NCI-H2107 (cell line): ENCODE measurements around the gene CLIC5.

Experiments used
- DNase-seq: peaks from one replicate; lab custom pipeline; 2025; lab: John Stamatoyannopoulos, UW

Gene CLIC5

DNA sequence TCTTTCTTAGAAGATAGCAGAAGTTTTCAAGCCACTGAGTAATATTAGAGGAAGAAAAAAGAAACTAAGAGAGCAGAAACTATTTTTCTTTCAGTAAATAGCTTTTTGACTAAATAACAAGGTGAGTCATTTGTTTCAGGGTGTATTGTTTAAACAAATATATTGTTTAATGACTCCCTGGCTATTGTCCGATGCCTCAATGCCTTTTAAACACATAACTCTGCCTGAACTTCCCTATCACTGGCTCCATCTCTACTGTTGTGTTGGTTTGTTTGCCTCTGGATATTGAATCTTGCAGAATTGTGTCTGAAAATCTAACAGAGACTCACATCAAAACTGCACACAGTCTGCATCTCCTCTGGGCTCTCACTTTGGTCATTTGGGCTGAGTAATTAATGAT is 19.6 kb upstream of the CLIC5 start:
- DNase-seq, result no peak

DNA sequence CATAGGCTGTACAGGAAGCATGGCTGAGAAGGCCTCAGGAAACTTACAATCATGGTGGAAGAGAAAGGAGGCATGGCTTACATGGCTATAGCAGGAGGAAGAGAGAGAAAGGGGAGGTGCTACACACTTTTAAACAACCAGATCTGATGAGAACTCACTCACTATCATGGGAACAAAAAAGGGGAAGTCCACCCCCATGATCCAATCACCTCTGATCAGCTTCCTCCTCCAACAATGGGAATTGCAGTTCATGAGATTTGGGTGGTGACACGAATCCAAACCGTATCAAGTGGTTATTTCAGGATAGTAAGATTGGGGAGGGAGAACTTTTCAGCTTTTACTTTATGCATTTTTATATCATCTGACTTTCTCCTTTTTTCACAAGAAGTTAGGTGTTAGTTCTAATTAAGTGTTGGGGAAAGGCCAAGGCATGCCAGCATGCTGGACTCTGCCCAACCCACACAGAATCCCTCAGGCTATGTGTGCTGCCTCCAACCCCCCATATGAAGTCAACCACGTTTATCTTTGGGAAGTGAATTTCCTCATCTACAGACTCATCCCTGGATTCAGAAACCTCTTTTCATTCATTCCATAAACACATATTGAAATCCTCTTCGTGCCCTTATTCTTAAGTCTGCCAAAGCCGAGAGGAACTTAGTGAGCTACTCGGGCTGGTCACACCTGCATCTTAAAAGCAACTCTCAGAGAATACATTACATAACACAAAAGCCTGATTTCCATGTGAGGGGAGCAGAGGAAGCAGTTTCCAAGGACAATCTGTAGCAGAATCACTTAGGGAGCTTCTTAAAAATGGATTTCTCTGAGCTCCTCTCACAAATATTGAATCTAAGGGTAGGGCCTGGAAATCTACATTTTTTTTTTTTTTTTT is 16.7 kb upstream of the CLIC5 start:
- DNase-seq, result no peak

DNA sequence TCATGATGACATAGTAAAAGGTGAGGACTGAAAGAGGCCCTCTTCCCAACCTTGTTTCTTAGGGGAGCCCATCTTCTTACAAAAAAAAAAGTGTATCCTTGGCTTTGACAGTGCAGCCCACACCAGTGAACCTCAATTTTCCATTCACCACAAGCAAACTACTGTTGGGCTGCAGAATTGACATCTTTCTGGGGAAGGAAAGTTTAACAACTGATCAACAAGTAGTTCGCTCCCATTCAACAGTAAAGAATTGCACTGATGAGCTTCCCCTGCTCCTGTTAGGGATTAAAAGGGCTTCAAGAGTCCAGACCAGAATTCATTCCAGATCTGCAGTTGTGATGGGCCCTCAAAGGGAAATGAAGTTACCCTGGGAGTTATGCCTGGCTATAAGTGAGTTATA is 13.9 kb upstream of the CLIC5 start:
- DNase-seq, result no peak

DNA sequence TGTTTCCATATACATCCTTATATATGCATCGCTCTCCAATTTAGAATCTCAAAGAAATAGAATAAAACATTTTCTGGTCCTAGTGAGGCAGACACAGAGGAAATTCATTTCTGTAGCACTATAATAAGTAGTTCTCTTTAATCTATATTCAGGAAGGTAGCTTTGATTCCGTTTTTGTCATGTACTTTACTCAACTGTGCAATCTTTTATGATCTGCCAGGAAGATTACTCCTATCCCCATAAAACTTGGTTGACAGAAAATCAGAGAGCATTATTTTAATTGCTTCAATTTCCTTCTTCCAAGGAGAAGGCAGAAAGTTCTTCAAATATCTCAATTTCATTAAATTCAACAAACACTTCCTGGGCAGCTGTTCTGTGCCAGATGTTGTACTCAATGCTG is 10.6 kb upstream of the CLIC5 start:
- DNase-seq, result no peak

DNA sequence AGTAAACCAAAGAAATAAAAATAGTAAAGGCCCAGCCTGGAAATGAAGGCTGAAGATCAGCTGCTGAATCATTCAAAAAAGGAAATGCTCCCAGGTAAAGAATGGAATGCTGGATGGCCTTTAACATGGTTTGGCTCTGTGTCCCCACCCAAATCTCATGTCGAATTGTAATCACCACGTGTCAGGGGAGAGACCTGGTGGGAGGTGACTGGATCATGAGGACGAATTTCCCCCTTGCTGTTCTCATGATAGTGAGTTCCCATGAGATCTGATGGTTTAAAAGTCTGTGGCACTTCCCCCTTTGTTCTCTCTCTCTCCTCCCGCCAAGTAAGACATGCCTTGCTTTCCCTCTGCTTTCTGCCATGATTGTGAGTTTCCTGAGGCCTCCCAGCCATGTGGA is 9.9 kb upstream of the CLIC5 start:
- no peak for DNase-seq

DNA sequence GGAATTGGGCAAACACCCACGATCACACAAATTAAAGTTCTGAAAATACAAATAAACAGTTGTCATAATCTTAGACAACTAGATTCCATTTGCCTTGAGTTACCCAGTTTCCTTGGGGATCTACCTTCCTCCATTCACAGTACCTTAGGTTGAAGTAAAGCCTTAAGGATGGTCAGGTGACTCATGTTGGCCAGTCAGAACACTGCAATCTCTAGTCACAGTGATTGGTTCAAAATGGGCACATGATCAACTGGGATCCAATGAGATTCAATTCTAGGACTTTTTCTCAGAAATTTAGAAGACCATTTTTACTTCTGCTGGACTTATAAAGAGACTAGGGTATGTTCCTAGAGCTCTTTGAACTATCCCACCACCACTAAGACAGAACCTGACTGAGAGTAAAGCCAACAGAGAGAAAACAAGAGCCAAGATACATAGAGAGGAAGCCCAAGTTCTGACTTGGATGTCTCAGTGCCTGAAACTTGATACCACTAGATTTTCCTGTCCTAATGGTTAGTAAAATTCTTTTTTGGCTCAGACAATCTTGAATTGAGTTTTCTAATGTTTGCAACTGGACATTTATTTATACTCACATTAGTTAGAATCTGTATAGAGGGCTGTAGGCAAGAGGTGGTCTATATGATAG is 8.6 kb upstream of the CLIC5 start:
- DNase-seq, result no peak

DNA sequence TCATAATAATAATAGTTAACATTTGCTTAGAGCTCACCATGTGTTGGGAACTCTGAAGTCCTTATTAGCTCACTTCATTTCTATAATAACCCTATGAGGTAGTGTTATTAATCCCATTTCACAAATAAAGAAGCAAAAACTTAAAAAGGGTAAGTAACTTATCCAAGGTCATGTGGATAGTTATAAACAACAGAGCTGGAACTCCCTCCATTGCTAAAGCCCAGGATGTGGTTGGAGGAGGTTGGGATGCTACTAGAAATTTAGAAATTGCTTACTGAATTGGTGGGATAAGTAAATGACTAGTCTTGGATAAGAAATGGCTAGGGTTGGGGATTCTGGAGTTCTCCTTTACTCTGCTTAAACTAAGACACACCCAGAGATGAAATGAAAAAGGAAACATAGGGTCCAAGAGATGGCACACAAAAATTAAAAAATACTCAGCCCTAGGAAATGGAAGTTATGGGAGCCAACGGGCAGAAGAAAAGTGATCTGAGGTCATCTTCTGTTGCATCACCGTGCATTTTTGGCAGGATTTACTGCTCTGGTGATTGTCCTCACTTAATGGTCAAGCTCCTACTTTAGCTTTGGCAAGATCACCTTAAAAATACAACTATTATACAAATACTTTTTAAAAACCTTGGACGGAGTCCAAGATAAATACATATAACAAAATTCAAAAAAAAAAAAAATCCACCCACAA is 7.7 kb upstream of the CLIC5 start:
- DNase-seq, result no peak

DNA sequence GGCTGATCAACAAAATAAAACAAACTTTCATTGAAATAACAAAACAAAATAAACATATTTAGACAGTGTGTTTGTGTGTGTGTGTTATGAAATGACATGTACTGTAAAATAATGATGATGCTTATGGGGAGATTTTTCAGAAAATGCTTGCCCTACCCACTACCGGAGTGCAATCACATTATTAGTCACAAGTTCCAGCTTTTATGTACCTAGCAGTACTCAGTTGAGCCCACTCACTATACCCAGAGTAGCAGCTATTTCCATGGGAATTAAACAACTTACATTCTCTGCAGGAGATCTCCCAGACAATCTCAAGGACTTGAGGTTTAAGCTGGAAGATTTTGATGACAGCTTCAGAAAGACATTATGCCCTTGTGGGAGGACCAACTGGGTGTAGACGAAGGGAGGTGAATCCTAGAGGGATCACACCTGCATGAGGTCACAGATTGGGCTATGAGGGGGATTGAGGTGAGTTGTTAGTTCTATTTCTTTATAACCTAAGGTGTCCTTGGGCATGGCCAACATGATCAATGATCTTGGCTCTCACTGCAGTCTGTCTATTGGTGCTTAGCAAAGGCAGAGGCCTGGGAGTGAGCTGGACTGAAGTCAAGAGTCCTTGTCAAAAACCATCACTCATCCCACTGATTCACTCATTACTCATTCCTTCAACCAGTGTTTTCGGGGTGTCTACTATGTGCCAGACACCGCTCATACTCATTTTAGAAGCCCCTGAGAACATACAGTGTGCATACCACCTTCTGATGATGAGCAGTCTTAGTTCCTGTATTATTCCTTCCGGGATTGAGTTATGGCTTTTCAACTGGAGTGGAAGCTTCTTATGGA is 6.7 kb upstream of the CLIC5 start:
- no peak for DNase-seq

DNA sequence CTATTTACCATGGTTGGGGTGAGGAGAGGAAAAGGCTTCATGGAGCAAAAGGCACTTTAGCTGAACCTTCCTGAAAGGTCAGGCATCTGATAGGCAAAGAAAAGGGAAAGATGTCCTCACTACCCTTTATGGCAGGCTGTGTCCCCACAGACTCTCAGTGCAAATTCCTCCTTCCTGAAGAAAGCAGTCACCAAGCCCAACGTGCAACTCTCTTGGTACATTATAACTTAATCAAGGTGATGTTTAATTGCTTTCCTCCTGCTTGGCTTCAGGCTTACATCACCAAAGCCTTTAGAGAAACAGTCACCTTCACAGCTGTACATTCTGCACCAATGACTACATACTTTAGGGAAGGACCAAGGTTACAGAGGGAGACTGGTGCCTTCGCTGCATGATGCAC is 2.1 kb upstream of the CLIC5 start:
- DNase-seq, result no peak

DNA sequence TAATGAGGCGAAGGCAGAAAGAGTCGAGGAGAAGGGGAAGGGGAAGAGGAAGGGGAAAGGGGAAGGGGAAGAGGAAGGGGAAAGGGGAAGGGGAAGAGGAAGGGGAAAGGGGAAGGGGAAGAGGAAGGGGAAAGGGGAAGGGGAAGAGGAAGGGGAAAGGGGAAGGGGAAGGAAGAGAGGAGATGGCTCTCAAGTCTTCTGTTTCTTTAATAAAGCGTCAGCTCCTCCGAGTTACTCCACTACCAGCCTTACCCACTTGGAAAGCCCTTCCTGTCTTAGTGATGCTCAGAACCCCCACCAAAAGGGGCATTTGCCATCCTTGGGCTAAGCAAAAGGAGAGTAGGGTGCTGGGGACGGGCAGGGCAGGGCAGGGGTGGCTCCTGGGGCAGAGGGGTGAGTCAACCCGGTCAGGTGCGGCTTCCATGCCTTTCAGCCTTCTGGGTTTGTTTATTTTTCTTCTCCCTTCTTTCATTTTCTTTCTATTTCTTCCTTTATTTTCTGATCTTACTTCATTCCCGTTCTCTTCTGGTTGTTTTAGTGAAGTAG is 476 bp upstream of the CLIC5 start:
- DNase-seq, result no peak

DNA sequence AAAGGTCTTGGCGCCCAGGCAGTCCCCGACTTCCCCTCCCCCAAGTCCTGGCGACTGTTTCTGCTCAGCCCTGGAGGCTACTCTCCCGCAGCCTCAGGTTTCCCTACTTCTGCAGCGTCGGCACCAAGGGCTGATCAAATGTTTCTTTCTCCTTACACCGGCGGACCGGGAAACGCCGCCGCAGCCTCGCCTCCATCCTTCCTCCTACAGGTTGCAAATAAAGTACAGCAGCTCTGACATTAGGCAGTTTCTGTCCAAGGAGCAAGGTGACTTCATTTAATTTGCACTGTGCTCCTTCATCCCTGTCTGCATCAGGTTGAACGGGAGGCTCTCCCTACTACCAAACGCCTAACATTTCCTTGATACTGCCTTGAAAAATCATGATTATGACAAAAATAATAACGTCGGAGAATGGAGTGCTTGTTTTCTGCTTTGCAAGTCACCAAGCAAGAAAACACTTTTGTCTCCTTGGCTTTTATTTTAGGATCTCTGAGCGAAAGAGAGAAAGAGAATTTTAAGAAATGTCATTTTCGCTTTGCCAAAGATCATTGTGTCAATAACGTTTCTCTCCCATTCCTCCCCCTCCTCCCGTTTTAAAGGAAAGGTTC is 1.0 kb downstream of the CLIC5 start:
- no peak for DNase-seq

DNA sequence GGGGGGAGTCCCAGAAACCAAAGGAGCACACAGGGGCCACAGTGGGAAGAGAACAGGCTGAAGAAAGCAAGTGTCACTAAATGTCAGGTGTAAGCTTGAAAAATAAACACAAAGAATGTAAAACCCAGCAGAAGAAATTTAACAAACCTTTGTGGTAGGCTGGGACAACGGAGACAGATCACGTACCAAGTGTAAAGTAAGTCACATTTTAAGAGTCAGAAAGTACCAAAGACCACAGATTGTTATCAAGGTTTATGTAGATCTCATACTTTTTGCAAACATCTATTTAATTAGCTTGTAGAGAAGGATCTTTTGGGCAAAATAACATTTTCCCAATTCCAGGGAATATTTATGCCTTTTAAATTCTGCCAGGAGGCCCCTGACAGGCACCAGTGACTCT is 1.6 kb downstream of the CLIC5 start:
- no peak for DNase-seq

DNA sequence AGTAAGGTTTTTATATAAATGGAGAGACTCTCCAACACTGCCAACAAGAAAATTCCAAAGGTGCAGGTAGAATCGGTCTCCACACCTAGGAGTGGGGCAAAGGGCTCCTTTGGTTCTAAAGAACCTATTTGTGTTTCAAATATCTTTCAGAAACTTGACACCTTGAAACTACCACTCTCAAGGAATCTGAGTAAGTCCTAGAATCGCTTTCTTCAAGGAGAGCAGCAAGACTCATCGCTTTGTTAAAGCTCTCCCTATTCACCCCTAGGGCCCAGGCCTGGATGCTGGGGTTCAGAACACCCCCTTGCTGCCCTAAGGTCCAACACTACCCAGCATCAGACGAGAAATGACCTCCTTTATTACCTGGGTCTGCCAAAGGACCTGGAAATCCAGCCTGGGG is 2.0 kb downstream of the CLIC5 start:
- no peak for DNase-seq

DNA sequence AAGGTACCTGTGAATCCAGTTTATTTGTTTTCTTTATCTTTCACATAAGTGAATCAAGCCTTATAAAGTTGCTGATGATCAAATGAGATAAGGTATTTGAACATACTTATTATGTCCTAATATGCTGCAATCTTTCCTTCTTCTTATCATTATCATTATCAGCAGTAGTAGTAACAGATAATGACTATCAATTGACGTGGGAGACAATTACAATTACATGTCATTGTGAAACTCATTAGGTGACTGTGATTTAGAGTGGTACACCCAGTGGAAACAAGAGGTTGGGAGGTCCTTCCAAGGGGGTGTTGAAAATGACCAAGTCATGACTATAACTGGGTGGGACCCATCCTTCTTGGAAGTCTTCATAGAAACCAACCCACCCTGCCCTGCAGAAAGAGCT is 2.8 kb downstream of the CLIC5 start:
- no peak for DNase-seq

DNA sequence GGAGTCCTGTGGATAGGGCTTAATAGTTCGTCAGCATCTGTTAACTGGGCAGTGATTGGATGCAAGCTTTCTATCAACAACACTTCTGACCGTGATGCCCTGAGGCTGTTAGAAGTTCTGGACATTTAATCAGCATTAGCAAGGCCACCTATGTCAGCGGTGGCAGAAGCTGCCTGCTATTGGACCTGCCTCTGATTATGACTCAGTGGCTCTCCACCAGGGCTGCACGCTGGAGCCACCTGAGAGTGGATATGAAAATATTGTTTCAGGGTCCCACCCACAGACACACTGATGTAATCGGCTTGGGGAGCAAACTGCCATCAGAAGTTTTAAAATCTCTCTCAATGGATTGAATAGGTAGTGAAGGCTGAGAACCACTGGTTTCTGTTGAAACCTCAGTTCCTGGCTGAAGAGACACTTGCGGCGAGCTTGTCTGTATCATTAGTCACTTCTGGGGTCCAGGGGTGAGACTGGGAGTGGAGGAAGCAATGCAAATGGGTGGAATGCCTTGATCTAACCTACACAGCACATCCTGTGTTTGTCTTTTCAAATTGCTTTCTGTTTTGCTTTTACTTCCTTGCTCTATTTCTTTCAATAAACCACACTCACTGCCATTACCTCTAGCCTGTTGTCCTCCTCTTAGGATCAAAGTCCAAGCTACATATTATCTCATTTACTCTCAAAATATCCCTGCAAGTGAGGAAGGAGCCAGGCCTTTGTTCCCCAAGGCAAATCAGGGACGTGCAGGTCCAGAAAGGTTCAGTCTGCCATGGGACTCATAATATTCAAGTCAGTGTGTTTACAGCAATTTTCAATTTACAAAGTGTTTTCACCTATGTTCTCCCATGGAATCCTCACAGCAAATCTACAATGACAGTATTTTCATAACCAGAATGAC is 4.2 kb downstream of the CLIC5 start:
- DNase-seq, result no peak

DNA sequence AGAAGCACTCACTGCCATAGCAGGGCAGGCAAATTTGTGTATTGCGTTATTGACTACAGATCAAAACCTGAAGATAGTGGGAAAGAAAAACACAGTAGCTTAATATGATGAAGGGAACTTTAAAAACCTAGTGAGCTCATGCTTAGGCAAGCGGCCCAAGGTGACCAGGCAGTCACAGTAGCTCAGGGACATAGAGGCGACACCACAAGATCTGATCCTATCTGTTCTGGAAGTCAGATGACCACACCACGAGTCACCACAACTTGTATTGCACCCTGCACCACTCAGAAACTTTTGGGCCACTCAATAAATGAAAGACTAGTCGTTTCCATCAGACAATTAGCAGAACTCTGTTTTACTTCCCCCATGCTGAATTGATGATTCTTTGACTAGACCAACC is 4.9 kb downstream of the CLIC5 start:
- no peak for DNase-seq

DNA sequence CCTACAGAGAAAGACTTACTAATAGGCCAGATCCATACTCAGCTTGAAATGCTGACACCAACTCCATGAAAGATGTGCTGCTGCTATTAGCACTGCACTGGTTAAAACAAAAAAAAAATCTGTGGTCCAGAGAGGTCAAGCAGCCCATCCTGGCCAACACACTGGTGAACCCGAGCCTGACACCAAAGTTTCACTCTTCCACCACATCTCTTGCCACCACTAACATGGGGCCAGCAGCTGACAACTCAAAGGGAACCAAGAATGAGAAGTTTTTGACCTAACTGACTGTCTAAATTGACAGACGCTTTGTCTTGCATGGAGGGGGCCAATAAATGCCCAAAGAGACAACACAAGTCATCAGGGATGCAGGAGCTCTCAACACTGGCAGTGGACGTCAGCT is 5.4 kb downstream of the CLIC5 start:
- no peak for DNase-seq

DNA sequence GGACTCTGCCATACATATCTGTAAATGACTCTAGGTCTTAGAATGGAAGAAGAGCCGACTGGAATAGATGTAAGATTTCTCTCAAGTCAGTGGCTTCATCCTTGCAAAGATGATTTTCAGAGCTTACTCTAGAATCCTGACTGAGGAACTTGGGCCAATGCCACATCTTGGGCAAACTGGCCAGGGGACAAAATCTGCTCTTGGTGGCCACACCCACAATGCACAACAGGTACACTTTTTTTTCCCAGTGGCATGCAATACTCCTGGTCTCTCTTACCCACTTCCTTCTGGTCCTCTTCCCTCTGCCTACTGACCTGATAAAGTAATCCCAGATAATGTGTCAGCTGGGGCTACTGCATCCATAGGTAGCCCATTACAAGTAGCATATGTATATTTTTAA is 13.4 kb downstream of the CLIC5 start:
- DNase-seq, result no peak

DNA sequence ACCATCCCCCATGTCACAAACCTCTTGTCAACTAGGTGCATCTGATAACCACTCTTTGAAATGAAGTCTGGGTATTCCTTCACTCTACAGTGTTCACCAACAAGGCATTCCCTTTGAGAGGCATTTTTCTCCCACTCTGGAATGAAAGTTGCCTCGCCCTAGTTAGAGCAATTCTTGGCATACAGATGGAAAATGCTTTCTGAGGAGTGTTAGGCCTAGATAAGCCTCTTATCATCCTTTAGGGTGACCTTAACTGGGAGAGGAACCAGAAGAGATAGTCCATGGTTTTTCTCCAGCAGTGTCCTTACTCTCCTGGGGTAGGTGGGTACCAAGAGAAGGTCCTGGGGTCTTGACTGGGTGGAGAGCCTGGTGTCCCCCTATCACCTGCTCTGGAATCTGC is 14.8 kb downstream of the CLIC5 start:
- DNase-seq, result no peak

DNA sequence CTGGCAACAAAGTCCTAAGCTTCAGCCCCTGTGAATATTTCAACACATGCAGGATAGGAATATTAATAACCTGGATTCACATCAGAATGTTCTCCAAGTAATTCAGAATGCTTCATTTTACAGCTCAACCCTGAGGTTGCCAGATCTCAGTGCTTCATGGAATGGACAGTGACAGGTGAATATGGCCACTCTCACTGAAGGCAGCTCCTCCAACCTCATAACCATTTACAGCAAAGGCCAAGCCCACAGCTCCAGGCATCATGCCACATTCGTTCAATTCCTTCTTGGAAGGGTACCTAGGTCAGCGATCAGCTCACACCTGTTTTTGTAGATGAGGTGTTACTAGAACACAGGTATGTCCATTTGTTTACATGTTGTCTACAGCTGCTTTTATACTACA is 17.1 kb downstream of the CLIC5 start:
- DNase-seq, result no peak
